ENCODE data around the gene NFKB1. TPM values are rescaled to one million over a fixed set of nuclear protein-coding genes. Genes with fewer than 3 reads are reported as not detected.

Gene NFKB1
- polyA plus RNA-seq, 1 donor from 2014 or later, result 8.6 TPM

DNA sequence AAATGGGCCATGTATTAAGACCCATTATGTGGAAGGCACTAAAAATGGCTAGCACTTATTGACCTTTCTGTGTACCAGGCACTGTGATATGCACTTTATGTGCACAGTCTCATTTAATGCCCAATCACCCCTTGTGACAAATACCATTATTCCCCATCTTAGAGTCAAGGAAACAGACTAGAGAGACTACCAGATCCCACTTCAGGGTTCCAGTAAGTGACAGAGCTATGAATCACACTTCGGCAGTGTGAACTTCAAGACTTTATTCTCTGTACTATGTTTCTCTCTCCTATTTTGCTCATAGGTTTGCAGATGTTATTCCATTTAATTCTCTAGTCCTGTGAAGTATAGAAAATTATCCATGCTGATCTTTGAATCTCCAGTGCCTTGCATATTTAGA, 107.0 kb downstream of the NFKB1 start (continued):
- TF ChIP-seq, protein P1, sequence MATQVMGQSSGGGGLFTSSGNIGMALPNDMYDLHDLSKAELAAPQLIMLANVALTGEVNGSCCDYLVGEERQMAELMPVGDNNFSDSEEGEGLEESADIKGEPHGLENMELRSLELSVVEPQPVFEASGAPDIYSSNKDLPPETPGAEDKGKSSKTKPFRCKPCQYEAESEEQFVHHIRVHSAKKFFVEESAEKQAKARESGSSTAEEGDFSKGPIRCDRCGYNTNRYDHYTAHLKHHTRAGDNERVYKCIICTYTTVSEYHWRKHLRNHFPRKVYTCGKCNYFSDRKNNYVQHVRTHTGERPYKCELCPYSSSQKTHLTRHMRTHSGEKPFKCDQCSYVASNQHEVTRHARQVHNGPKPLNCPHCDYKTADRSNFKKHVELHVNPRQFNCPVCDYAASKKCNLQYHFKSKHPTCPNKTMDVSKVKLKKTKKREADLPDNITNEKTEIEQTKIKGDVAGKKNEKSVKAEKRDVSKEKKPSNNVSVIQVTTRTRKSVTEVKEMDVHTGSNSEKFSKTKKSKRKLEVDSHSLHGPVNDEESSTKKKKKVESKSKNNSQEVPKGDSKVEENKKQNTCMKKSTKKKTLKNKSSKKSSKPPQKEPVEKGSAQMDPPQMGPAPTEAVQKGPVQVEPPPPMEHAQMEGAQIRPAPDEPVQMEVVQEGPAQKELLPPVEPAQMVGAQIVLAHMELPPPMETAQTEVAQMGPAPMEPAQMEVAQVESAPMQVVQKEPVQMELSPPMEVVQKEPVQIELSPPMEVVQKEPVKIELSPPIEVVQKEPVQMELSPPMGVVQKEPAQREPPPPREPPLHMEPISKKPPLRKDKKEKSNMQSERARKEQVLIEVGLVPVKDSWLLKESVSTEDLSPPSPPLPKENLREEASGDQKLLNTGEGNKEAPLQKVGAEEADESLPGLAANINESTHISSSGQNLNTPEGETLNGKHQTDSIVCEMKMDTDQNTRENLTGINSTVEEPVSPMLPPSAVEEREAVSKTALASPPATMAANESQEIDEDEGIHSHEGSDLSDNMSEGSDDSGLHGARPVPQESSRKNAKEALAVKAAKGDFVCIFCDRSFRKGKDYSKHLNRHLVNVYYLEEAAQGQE (IDR thresholded peaks at IDR 0.05; ENCODE audit: borderline replicate concordance), result no peak

- no peaks in the 10 kb centered on the region for H3K9me2 ChIP-seq (ENCODE audit: insufficient read depth, low read length)
- no peaks in the 10 kb centered on the region for H3K9me3 ChIP-seq (ENCODE audit: low read length)
- no peaks in the 10 kb centered on the region for H3K27me3 ChIP-seq (ENCODE audit: insufficient read depth, low read depth, low read length)
- TF ChIP-seq TAF1 (IDR thresholded peaks at IDR 0.05; ENCODE audit: low read depth), result no peak
- no peak for TF ChIP-seq SMC3 (conservative IDR thresholded peaks at IDR 0.05; ENCODE audit: poor library complexity)
- no peak for TF ChIP-seq POLR2AphosphoS5 (IDR thresholded peaks at IDR 0.05)
- TF ChIP-seq, protein P2, sequence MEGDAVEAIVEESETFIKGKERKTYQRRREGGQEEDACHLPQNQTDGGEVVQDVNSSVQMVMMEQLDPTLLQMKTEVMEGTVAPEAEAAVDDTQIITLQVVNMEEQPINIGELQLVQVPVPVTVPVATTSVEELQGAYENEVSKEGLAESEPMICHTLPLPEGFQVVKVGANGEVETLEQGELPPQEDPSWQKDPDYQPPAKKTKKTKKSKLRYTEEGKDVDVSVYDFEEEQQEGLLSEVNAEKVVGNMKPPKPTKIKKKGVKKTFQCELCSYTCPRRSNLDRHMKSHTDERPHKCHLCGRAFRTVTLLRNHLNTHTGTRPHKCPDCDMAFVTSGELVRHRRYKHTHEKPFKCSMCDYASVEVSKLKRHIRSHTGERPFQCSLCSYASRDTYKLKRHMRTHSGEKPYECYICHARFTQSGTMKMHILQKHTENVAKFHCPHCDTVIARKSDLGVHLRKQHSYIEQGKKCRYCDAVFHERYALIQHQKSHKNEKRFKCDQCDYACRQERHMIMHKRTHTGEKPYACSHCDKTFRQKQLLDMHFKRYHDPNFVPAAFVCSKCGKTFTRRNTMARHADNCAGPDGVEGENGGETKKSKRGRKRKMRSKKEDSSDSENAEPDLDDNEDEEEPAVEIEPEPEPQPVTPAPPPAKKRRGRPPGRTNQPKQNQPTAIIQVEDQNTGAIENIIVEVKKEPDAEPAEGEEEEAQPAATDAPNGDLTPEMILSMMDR (IDR thresholded peaks at IDR 0.05; ENCODE audit: poor library complexity, severe bottlenecking), result no peak
- no peak for TF ChIP-seq RAD21 (conservative IDR thresholded peaks at IDR 0.05)
- no peak for TF ChIP-seq MXI1 (conservative IDR thresholded peaks at IDR 0.05; ENCODE audit: poor library complexity, severe bottlenecking)
- no peak for TF ChIP-seq EP300 (conservative IDR thresholded peaks at IDR 0.05; ENCODE audit: poor library complexity, severe bottlenecking)
- TF ChIP-seq, protein P1 (IDR thresholded peaks at IDR 0.05; ENCODE audit: borderline replicate concordance), result no peak
- no peak for TF ChIP-seq EZH2 (IDR thresholded peaks at IDR 0.05; ENCODE audit: borderline replicate concordance, insufficient read depth, low read length, poor library complexity, severe bottlenecking)
- no peak overlapping the region for H2AFZ ChIP-seq (ENCODE audit: low read depth, low read length)
- H3K4me2 ChIP-seq (ENCODE audit: low read length), result no peak overlapping the region
- H4K20me1 ChIP-seq (ENCODE audit: insufficient read depth), result no peaks in the 10 kb centered on the region
- no peak overlapping the region for H3K4me3 ChIP-seq (ENCODE audit: low read length)
- no peaks in the 10 kb centered on the region for H3K36me3 ChIP-seq (ENCODE audit: insufficient read depth, low read length)
- H3K27ac ChIP-seq (ENCODE audit: low read length), result no peak overlapping the region
- H3K79me2 ChIP-seq (replicated peaks; ENCODE audit: insufficient read depth, low read length), result no peaks in the 10 kb centered on the region
- no peak overlapping the region for H3K9ac ChIP-seq (ENCODE audit: low read length)
- no peaks in the 10 kb centered on the region for H3F3A ChIP-seq (ENCODE audit: insufficient read depth, low read length, poor library complexity, severe bottlenecking)
Observed at GRCh38 chr4:102610007-102610406, 108.8 kb downstream of the NFKB1 start.
